Activated CD4-positive, alpha-beta T cell treated with anti-CD3 and anti-CD28 coated beads for 24 hours (primary cell): Measurements from ENCODE around the gene TMEM108.

Experiments used
- DNase-seq, 2 donors: peaks; one replicate each; pipeline ENCODE4 v3.0.0-alpha.2; 2020; ENCODE audit warnings: low read depth in 2 of 2

The TMEM108 gene

GRCh38 chr3:133277813-133278212, 239.6 kb downstream of the TMEM108 start:
- no peak for DNase-seq

- DNase-seq: no peak
Observed at GRCh38 chr3:133278260-133279043, 240.3 kb downstream of the TMEM108 start.

GRCh38 chr3:133280586-133280985, 242.4 kb downstream of the TMEM108 start:
- no peak for DNase-seq

GRCh38 chr3:133282236-133282635, 244.0 kb downstream of the TMEM108 start:
- DNase-seq: no peak

GRCh38 chr3:133283958-133284807, 246.0 kb downstream of the TMEM108 start:
- DNase-seq: no peak

- DNase-seq: no peak
Observed at GRCh38 chr3:133289322-133289721, 251.1 kb downstream of the TMEM108 start.

GRCh38 chr3:133292296-133292695, 254.1 kb downstream of the TMEM108 start:
- no peak for DNase-seq

GRCh38 chr3:133293397-133294110, 255.4 kb downstream of the TMEM108 start:
- DNase-seq: no peak

- DNase-seq: no peak
Observed at GRCh38 chr3:133294253-133294652, 256.1 kb downstream of the TMEM108 start.

GRCh38 chr3:133295199-133295901, 257.2 kb downstream of the TMEM108 start:
- no peak for DNase-seq

- no peak for DNase-seq
Observed at GRCh38 chr3:133295944-133296917, 258.0 kb downstream of the TMEM108 start.

- no peak for DNase-seq
Observed at GRCh38 chr3:133296981-133297380, 258.8 kb downstream of the TMEM108 start.

GRCh38 chr3:133300102-133300501, 261.9 kb downstream of the TMEM108 start:
- DNase-seq: no peak

- no peak for DNase-seq
Observed at GRCh38 chr3:133301194-133301593, 263.0 kb downstream of the TMEM108 start.

GRCh38 chr3:133301731-133302130, 263.5 kb downstream of the TMEM108 start:
- DNase-seq: no peak

GRCh38 chr3:133303430-133303829, 265.2 kb downstream of the TMEM108 start:
- no peak for DNase-seq

- no peak for DNase-seq
Observed at GRCh38 chr3:133317866-133318265, 279.7 kb downstream of the TMEM108 start.

GRCh38 chr3:133328373-133328772, 290.2 kb downstream of the TMEM108 start:
- no peak for DNase-seq

- DNase-seq: no peak
Observed at GRCh38 chr3:133329626-133330025, 291.4 kb downstream of the TMEM108 start.

- DNase-seq: no peak
Observed at GRCh38 chr3:133330065-133330464, 291.9 kb downstream of the TMEM108 start.
